HCT116 (cell line): Measurements from ENCODE around the gene CALR3.
"Not testable (repeated sequence)": the region's sequence is repeated elsewhere in the genome, so short reads cannot be mapped to it uniquely, and the experiment has no call there.

Source experiments
- ATF3 ChIP-seq: IDR thresholded peaks from 2 replicates; pipeline ENCODE4 v1.6.1; 2012
- CEBPB ChIP-seq: IDR thresholded peaks from 2 replicates; pipeline ENCODE4 v1.6.1; 2012; ENCODE audit warnings: low read depth
- CTCF ChIP-seq, 3 experiments: fragments of 200-600 bp in 1 of 3; sonication (generic) in 1 of 3; IDR thresholded peaks in 2 of 3; conservative IDR thresholded peaks in 1 of 3; 2 replicates each; pipeline ENCODE4 v1.5.1; 2012 to 2017; ENCODE audit warnings: low read depth in 2 of 3, low read length in 2 of 3, antibody characterized with exemption in 1 of 3, borderline replicate concordance in 1 of 3, control low read depth in 1 of 3, mild to moderate bottlenecking in 1 of 3, mixed read lengths in 1 of 3, mixed run types in 1 of 3, moderate library complexity in 1 of 3; ENCODE audit not compliant: insufficient read depth in 1 of 3
- EZH2 ChIP-seq: fragments of 200-600 bp; sonication (generic); IDR thresholded peaks from 2 replicates; pipeline ENCODE4 v1.6.1; 2017; ENCODE audit warnings: antibody characterized with exemption, mixed run types
- EZH2phosphoT487 ChIP-seq: fragments of 200-600 bp; IDR thresholded peaks from 2 replicates; pipeline ENCODE4 v1.6.1; 2018; ENCODE audit warnings: antibody characterized with exemption, borderline replicate concordance
- POLR2A ChIP-seq: IDR thresholded peaks from 2 replicates; pipeline ENCODE4 v1.7.0; 2011; ENCODE audit warnings: borderline replicate concordance; ENCODE audit not compliant: insufficient read depth, insufficient read length; ENCODE audit errors: extremely low read depth
- POLR2AphosphoS5 ChIP-seq: IDR thresholded peaks from 2 replicates; pipeline ENCODE4 v1.6.1; 2011; ENCODE audit warnings: mild to moderate bottlenecking, low read depth, low read length, moderate library complexity
- REST ChIP-seq: IDR thresholded peaks from 2 replicates; pipeline ENCODE4 v1.6.1; 2012; ENCODE audit warnings: low read depth

- not testable (repeated sequence) for TF ChIP-seq CTCF (IDR thresholded peaks at IDR 0.05 in 2 of 3, conservative IDR thresholded peaks at IDR 0.05 in 1 of 3; ENCODE audit: borderline replicate concordance in 1 of 3, insufficient read depth in 1 of 3, low read depth in 2 of 3, low read length in 2 of 3); REST; EZH2; POLR2A; EZH2phosphoT487; POLR2AphosphoS5; ATF3; CEBPB
Observed at GRCh38 chr19:16448872-16449271, 47.1 kb downstream of the CALR3 start.
